RWPE1 (cell line): ENCODE measurements around the gene FNDC10.

ENCODE experiments used
- CTCF ChIA-PET: fragments of 350-600 bp; sonication (Branson Sonifier 250); formaldehyde crosslinking; extraction: SDS; loops from one replicate; lab custom pipeline; 2021; lab: Yijun Ruan, JAX
- POLR2A ChIA-PET: fragments of 400-600 bp; formaldehyde crosslinking; extraction: SDS; loops from one replicate; lab custom pipeline; 2020; ENCODE audit warnings: antibody characterized with exemption; ENCODE audit not compliant: low non-redundant PET; lab: Yijun Ruan, JAX
- DNase-seq: peaks from one replicate; pipeline ENCODE4 v3.0.0; 2012; ENCODE audit warnings: low spot score
- H3K27ac ChIP-seq: fragments of 450-650 bp; 2 replicates; pipeline ENCODE4 v1.5.1; 2017
- TF ChIP-seq, protein P1 (sequence below): fragments of 450-650 bp; conservative IDR thresholded peaks from 2 replicates; pipeline ENCODE4 v1.5.1; 2017; ENCODE audit warnings: low read depth, mild to moderate bottlenecking

FNDC10 gene

DNA sequence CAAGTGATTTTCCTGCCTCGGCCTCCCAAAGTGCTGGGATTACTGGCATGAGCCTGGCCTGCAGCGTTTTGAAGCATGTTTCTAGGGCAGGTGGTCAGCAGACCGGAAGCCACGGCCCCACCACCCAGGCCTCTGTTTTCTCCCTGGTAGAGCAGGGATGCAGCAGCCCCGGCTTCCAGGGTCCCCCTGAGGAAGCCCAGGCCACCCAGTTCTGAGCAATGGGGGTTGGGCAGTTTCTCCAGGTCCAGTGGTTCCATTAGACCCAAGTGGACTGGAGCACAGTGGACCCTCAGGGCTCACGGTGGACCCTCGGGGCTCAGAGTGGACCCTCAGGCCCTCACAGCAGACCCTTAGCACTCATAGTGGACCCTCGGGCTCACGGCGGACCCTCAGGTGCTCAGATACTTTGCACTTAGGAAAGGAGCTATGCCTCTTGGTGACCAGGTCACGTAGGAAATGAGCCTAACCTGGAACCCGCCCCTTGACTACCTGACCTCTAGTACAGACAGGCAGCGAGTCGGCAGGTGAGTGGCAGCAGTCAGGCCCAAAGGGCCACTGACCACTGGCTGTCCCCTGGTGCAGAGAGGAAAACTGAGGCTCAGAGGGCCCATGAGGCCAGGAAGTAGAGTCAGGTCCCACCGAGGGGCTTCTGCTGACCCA lies 4.6 kb upstream of the FNDC10 start:
- DNase-seq, result no peak
- no peak overlapping the region for H3K27ac ChIP-seq
- ChIA-PET POLR2A (no interaction called here), CTCF (no interaction called here)
- TF ChIP-seq, protein P1, sequence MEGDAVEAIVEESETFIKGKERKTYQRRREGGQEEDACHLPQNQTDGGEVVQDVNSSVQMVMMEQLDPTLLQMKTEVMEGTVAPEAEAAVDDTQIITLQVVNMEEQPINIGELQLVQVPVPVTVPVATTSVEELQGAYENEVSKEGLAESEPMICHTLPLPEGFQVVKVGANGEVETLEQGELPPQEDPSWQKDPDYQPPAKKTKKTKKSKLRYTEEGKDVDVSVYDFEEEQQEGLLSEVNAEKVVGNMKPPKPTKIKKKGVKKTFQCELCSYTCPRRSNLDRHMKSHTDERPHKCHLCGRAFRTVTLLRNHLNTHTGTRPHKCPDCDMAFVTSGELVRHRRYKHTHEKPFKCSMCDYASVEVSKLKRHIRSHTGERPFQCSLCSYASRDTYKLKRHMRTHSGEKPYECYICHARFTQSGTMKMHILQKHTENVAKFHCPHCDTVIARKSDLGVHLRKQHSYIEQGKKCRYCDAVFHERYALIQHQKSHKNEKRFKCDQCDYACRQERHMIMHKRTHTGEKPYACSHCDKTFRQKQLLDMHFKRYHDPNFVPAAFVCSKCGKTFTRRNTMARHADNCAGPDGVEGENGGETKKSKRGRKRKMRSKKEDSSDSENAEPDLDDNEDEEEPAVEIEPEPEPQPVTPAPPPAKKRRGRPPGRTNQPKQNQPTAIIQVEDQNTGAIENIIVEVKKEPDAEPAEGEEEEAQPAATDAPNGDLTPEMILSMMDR, result no peak

DNA sequence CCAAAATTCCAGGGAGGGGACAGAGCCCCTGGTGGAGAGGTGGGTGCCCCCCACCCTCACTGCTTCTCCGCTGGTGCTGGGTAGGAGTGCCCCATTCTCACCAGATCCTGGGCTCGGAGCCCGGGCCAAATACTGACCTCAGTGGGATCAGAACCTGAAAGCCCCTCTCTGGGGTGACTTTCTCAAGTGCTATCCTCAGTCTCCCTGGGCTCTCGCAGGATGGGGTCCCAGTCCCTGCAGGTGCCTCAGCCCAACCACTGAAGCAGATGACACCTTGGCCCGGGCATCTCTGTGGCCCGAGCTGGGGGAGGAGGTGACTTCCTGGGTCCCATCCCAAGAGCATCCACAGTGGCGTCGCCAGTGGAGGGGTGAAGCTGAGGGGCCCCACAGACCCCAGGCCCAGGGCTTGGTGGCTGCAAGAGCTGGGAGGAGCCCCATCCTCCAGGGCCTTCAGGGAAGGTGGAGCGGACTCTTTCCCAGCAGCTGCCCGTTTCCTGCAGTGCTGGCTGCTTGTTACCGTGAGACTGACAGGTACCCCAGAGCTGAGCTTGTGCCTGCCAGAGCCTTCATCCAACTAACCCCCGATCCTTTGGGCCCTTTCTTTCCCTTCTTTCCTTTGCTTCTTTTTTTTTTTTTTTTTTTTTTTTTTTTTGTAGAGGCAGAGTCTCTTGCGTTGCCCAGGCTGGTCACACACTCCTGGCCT lies 3.9 kb upstream of the FNDC10 start:
- POLR2A ChIA-PET, result no interaction called here

DNA sequence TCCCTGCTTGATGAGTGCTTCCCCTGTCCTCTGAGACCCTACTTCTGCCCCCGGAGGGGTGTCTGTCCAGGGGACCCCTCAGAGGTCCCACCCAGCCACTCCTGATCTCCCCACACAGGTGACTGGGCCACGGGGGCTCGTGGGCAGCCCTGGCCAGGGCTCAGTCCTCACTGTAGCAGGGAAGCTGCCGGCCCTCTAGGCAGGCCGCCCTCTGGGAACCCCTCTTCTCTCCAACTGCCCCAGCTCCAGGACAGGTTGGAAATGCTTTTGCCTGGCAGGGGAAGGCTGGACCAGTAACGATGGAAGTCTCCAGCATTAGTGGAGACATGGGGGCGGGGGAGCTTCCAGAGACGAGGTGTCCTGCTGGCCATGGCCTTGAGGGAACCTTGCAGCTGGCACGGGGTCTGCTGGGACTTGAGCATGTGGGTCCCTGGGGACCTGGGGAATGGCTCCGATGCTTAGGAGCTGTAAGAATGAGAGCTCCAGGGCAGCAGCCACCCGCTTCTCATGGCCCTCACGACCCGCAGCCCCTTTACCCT lies 3.1 kb upstream of the FNDC10 start:
- peak overlapping the region; percentile 28 for H3K27ac ChIP-seq
- TF ChIP-seq, protein P1, result no peak
- ChIA-PET CTCF (no interaction called here), POLR2A (interaction anchor here (0.7 kb wide), 1 partner anchor 12 kb away, joined by 3 read pairs; the partner anchor contains the start of gene MIB2)
- no peak for DNase-seq

More for the DNA sequence above, 3.9 kb upstream of the FNDC10 start:
- TF ChIP-seq, protein P1, result no peak
- peak overlapping the region; percentile 28; the same call in 1 of the 2 replicates for H3K27ac ChIP-seq
- CTCF ChIA-PET, result no interaction called here
- no peak for DNase-seq

DNA sequence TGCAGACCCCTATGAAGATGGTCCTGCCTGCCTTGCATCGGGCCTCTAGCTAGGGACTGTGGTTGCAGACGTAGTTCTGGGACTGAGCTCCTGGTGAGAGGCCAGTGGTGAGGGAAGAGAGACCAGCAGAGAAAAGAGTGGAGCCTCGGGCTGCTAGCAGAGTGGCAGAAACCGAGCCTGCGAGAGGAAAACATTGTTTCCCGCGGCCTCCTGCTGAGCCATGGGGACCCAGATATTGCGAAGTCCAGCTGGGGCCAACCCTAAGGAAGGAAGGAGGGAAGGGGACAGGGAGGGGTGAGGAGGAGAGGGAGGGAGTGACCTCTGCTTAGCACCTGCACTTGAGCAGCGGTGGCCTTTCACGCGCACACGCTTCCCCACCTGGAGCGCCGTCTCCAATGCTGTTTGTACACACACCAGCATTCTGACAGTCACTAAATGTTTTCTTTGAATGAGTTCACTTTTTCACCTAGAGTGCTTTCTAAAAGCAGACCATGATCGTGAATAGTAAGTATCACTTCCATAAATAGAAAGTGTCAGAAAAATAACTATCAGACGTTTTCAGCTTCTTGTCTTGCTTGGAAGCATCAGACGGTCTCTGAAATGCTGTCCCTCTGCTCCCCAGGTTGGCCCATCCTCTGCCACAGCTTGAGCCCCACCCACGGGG lies 2.5 kb upstream of the FNDC10 start:
- H3K27ac ChIP-seq, result peak overlapping the region; percentile 28
- ChIA-PET POLR2A (interaction anchor here (0.7 kb wide), 1 partner anchor 13 kb away, joined by 3 read pairs; the partner anchor contains the start of gene MIB2), CTCF (no interaction called here)
- TF ChIP-seq, protein P1, result no peak
- DNase-seq, result no peak

DNA sequence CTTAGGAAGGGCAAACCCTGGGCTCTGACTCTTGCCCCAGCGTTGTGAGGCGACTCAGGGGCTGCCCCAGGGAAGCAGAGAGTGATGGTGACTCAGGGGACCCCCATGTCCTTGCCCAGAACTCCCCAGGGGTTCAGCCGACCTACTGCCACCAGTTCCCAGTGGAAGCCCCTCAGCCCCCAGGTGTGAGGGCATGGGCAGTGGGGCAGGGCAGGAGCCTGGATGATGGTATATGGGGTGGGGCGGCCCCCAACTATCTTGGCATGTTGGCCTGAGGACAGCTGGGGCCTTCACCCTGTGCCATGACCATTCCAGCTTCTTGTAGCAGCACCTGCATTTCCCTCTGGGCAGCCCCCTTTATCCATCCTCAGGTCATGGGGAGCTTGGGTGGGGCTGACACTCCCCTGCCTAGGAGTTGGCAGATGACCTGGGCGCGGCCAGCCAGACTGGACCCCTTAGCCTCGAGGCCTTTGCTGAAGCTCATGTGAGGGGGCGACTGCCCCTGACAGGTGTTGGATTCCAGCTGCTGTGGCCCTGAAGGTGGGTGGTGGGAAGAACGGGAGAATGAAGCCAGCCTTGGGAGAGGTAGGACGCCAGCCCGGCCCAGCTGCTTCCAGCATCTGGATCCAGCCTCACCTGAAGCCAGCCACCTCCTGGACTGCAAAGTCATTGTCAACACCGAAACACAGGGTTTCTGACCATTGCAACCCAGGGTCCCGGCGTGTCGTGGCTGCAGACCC lies 1.8 kb upstream of the FNDC10 start:
- H3K27ac ChIP-seq, result peak overlapping the region; percentile 28
- TF ChIP-seq, protein P1, result no peak
- CTCF ChIA-PET, result interaction anchor here (0.8 kb wide), 1 partner anchor 12 kb away, joined by 3 read pairs; no protein-coding TSS in a partner anchor
- POLR2A ChIA-PET, result no interaction called here
- DNase-seq, result no peak
